ENCODE measurements around the gene APOL6.

APOL6 gene

GRCh38 chr22:35632935-35633334 is 15.3 kb upstream of the APOL6 start:
- H3K9me3 Mint-ChIP-seq, result no peaks in the 10 kb centered on the region
- H3K4me3 Mint-ChIP-seq, result no peak overlapping the region
- no peak for DNase-seq (ENCODE audit: low spot score in 2 of 2)
- H3K36me3 Mint-ChIP-seq (ENCODE audit: insufficient read depth), result no peaks in the 10 kb centered on the region
- H3K27me3 Mint-ChIP-seq, result no peaks in the 10 kb centered on the region
- H3K27ac Mint-ChIP-seq (ENCODE audit: low read depth), result peak overlapping the region; percentile 51
- ATAC-seq (replicated peaks; ENCODE audit: extremely low read depth, poor library complexity, severe bottlenecking), result no peak
- peaks cover 13% of the 10 kb centered on the region for H3K4me1 Mint-ChIP-seq

- no peak overlapping the region for H3K27ac Mint-ChIP-seq (ENCODE audit: low read depth)
- DNase-seq (ENCODE audit: low spot score in 2 of 2), result no peak
- H3K4me3 Mint-ChIP-seq, result no peak overlapping the region
- no peaks in the 10 kb centered on the region for H3K27me3 Mint-ChIP-seq
- no peak for ATAC-seq (replicated peaks; ENCODE audit: extremely low read depth, poor library complexity, severe bottlenecking)
- no peaks in the 10 kb centered on the region for H3K36me3 Mint-ChIP-seq (ENCODE audit: insufficient read depth)
- no peaks in the 10 kb centered on the region for H3K9me3 Mint-ChIP-seq
- H3K4me1 Mint-ChIP-seq, result peaks cover 13% of the 10 kb centered on the region
These were observed 14.7 kb upstream of the APOL6 start for GRCh38 chr22:35633520-35633919.

GRCh38 chr22:35634015-35634414 is 14.2 kb upstream of the APOL6 start:
- ATAC-seq (replicated peaks; ENCODE audit: extremely low read depth, poor library complexity, severe bottlenecking), result no peak

GRCh38 chr22:35634943-35635540 is 13.2 kb upstream of the APOL6 start:
- Mint-ChIP-seq H3K4me1 (peaks cover 5% of the 10 kb centered on the region), H3K27me3 (no peaks in the 10 kb centered on the region), H3K4me3 (no peak overlapping the region), H3K36me3 (ENCODE audit: insufficient read depth) (no peaks in the 10 kb centered on the region), H3K9me3 (no peaks in the 10 kb centered on the region), H3K27ac (ENCODE audit: low read depth) (peak overlapping the region; percentile 41)
- ATAC-seq (replicated peaks; ENCODE audit: extremely low read depth, poor library complexity, severe bottlenecking) (no peak), DNase-seq (ENCODE audit: low spot score in 2 of 2) (no peak)

More at GRCh38 chr22:35634015-35634414, 14.2 kb upstream of the APOL6 start:
- H3K4me1 Mint-ChIP-seq, result peaks cover 13% of the 10 kb centered on the region
- H3K36me3 Mint-ChIP-seq (ENCODE audit: insufficient read depth), result no peaks in the 10 kb centered on the region
- H3K9me3 Mint-ChIP-seq, result no peaks in the 10 kb centered on the region
- DNase-seq (ENCODE audit: low spot score in 2 of 2), result no peak
- no peak overlapping the region for H3K27ac Mint-ChIP-seq (ENCODE audit: low read depth)
- no peak overlapping the region for H3K4me3 Mint-ChIP-seq
- no peaks in the 10 kb centered on the region for H3K27me3 Mint-ChIP-seq

GRCh38 chr22:35637254-35637653 is 11.0 kb upstream of the APOL6 start:
- no peak for ATAC-seq (replicated peaks; ENCODE audit: extremely low read depth, poor library complexity, severe bottlenecking)
- no peaks in the 10 kb centered on the region for H3K9me3 Mint-ChIP-seq
- DNase-seq (ENCODE audit: low spot score in 2 of 2), result no peak
- no peaks in the 10 kb centered on the region for H3K27me3 Mint-ChIP-seq
- H3K36me3 Mint-ChIP-seq (ENCODE audit: insufficient read depth), result no peaks in the 10 kb centered on the region
- H3K4me3 Mint-ChIP-seq, result no peak overlapping the region
- peaks cover 4% of the 10 kb centered on the region for H3K4me1 Mint-ChIP-seq
- no peak overlapping the region for H3K27ac Mint-ChIP-seq (ENCODE audit: low read depth)

DNA sequence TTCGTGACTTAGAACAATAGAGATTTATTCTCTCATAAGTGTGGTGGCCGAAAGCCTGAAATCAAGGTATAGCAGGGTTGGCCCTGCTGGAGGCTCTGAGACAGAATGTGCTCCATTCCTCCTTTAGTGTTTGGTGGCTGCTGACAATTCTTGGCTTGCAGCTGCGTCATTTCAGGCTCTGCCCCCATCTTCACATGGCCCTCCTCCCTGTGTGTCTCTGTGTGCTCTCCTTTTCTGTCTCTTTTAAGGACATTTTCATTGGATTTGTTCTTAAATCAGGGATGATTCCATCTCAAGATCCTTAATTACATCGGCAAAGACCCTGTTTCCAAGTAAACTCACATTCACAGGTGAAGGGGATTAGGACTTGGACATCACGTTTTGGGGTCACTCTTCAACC is 10.2 kb upstream of the APOL6 start:
- H3K9me3 Mint-ChIP-seq, result no peaks in the 10 kb centered on the region
- peaks cover 3% of the 10 kb centered on the region for H3K4me1 Mint-ChIP-seq
- H3K27ac Mint-ChIP-seq (ENCODE audit: low read depth), result no peak overlapping the region
- DNase-seq (ENCODE audit: low spot score in 2 of 2) (no peak), ATAC-seq (replicated peaks; ENCODE audit: extremely low read depth, poor library complexity, severe bottlenecking) (no peak)
- no peak overlapping the region for H3K4me3 Mint-ChIP-seq
- no peaks in the 10 kb centered on the region for H3K36me3 Mint-ChIP-seq (ENCODE audit: insufficient read depth)
- no peaks in the 10 kb centered on the region for H3K27me3 Mint-ChIP-seq

DNA sequence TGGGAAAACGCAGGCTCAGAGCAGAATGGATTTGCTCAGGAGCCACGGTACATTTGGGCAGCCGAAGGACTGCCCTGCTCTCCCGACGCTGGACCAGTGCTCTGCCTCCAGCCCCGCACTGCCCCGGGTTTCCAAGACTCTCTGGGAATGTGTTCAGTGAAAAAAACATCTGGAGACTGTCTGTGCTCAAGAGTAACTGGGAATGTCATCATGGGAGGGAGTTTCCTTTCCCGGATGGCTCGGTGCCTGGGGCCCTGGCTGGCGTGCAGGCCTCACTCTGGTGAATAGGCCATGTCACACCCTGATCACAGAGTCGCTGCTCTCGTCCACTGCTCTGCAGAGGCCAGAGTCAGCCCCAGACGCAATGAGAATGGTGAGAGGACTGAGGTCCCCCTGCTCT is 9.8 kb upstream of the APOL6 start:
- no peaks in the 10 kb centered on the region for H3K4me1 Mint-ChIP-seq
- no peaks in the 10 kb centered on the region for H3K9me3 Mint-ChIP-seq
- no peak for DNase-seq (ENCODE audit: low spot score in 2 of 2)
- no peak overlapping the region for H3K27ac Mint-ChIP-seq (ENCODE audit: low read depth)
- no peaks in the 10 kb centered on the region for H3K27me3 Mint-ChIP-seq
- no peak for ATAC-seq (replicated peaks; ENCODE audit: extremely low read depth, poor library complexity, severe bottlenecking)
- no peak overlapping the region for H3K4me3 Mint-ChIP-seq
- H3K36me3 Mint-ChIP-seq (ENCODE audit: insufficient read depth), result no peaks in the 10 kb centered on the region

GRCh38 chr22:35641494-35642120 is 6.6 kb upstream of the APOL6 start:
- H3K36me3 Mint-ChIP-seq (ENCODE audit: insufficient read depth), result no peaks in the 10 kb centered on the region
- no peaks in the 10 kb centered on the region for H3K4me1 Mint-ChIP-seq
- no peak for DNase-seq (ENCODE audit: low spot score in 2 of 2)
- no peaks in the 10 kb centered on the region for H3K27me3 Mint-ChIP-seq
- H3K9me3 Mint-ChIP-seq, result no peaks in the 10 kb centered on the region
- no peak overlapping the region for H3K4me3 Mint-ChIP-seq
- H3K27ac Mint-ChIP-seq (ENCODE audit: low read depth), result no peak overlapping the region
- ATAC-seq (replicated peaks; ENCODE audit: extremely low read depth, poor library complexity, severe bottlenecking), result no peak

DNA sequence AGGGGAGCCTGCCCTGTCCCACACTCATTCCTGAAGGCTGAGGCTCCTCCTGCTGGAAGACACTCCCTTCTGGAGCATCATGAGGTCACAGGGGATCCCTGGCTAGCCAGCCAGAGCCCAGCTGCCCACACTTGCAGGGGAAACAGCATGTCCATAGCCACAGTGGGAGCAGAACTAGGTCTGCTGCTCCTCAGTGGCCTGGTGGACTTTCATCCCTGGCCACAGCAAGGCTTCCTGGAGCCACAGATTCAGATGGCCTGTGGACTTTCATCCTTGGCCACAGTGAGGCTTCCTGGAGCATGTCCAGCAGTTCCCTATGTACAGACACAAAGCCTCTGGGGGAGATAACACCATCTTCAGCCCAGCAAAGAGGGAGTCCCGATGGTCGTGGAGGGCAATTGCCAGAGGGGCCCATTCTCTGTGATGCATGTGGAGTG is 5.9 kb upstream of the APOL6 start:
- Mint-ChIP-seq H3K4me3 (no peak overlapping the region), H3K27me3 (no peaks in the 10 kb centered on the region), H3K27ac (ENCODE audit: low read depth) (no peak overlapping the region), H3K9me3 (no peaks in the 10 kb centered on the region), H3K36me3 (ENCODE audit: insufficient read depth) (no peaks in the 10 kb centered on the region), H3K4me1 (peaks cover 4% of the 10 kb centered on the region)
- DNase-seq (ENCODE audit: low spot score in 2 of 2), result no peak
- ATAC-seq (replicated peaks; ENCODE audit: extremely low read depth, poor library complexity, severe bottlenecking), result no peak

DNA sequence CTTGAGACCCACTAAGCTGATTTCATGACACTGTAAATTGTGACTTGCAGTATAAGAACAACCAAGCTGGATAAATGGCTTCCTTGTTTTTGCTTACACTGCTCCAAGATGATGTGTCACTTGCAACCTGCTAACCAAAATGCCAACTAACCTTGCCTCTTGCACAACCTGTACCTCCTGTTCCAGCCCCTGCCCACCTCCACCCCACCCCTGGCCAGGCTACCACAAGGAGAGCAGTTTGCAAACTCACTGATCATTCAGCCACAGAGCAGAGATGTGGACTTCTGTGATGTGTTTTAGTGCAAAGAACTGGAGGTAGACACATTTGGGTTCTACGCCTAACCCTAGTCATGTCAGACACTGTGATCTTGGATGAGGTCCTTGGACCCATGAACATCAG is 4.3 kb upstream of the APOL6 start:
- Mint-ChIP-seq H3K27ac (ENCODE audit: low read depth) (no peak overlapping the region), H3K27me3 (no peaks in the 10 kb centered on the region), H3K9me3 (no peaks in the 10 kb centered on the region), H3K4me3 (no peak overlapping the region), H3K36me3 (ENCODE audit: insufficient read depth) (peaks cover 11% of the 10 kb centered on the region), H3K4me1 (peaks cover 15% of the 10 kb centered on the region)
- ATAC-seq (replicated peaks; ENCODE audit: extremely low read depth, poor library complexity, severe bottlenecking) (no peak), DNase-seq (ENCODE audit: low spot score in 2 of 2) (no peak)

GRCh38 chr22:35645646-35646045 is 2.6 kb upstream of the APOL6 start:
- Mint-ChIP-seq H3K9me3 (no peaks in the 10 kb centered on the region), H3K27me3 (no peaks in the 10 kb centered on the region), H3K4me3 (no peak overlapping the region), H3K36me3 (ENCODE audit: insufficient read depth) (peaks cover 14% of the 10 kb centered on the region), H3K4me1 (peaks cover 31% of the 10 kb centered on the region), H3K27ac (ENCODE audit: low read depth) (no peak overlapping the region)
- ATAC-seq (replicated peaks; ENCODE audit: extremely low read depth, poor library complexity, severe bottlenecking), result no peak
- DNase-seq (ENCODE audit: low spot score in 2 of 2), result no peak

DNA sequence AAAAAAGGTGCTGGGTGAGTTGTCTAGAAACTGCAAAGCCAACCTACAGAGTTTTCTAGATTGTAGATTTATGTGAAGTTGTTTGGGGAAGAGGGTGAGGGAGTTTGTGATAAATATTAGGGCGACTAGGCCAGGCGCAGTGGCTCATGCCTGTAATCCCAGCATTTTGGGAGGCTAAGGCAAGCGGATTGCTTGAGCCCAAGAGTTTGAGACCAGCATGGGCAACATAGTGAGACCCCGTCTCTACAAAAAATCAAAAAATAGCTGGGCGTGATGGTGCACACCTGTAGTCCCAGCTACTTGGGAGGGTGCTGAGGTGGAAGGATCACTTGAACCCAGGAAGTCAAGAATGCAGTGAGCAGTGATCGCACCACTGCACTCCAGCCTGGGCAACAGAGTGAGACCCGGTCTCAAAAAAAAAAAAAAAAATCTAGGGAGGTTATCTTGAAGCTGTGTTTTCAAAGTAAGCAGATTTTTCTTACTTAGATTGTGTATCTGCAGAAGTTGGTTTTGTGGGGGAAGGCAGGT is 844 bp downstream of the APOL6 start:
- Mint-ChIP-seq H3K27me3 (no peaks in the 10 kb centered on the region), H3K4me3 (peak overlapping the region; percentile 100), H3K9me3 (no peaks in the 10 kb centered on the region), H3K36me3 (ENCODE audit: insufficient read depth) (peaks cover 18% of the 10 kb centered on the region), H3K27ac (ENCODE audit: low read depth) (peak overlapping the region; percentile 100), H3K4me1 (peaks cover 49% of the 10 kb centered on the region)
- DNase-seq (ENCODE audit: low spot score in 2 of 2), result no peak
- no peak for ATAC-seq (replicated peaks; ENCODE audit: extremely low read depth, poor library complexity, severe bottlenecking)

DNA sequence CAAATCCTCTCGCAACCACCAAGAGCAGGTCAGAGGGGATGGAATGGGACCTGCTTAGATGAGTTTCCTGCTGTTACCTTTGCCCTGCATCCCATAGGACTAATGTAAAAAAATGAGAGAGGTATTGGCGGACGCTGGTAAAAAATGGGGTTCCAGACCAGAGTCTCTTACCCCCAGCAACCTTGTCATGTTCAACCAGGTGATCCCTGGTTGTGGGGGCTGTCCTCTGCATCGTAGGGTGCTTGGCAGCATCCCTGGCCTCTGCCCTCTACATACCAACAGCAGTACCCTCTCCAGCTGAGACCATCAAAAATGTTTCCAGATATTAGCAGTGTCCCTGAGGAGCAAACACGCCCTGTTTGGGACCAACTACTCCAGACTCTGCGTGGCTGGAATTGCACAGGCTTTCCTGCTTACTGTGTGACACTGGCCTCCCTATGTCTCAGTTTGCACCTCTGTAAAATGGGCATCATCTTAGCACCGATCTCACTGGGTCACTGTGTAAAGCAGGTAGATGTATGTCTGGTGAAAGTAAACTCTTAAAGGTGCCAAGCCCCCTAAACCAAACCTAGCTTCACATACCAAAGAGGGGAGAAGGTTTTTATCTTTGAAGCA is 1.5 kb downstream of the APOL6 start:
- Mint-ChIP-seq H3K36me3 (ENCODE audit: insufficient read depth) (peaks cover 20% of the 10 kb centered on the region), H3K4me3 (peak overlapping the region; percentile 100), H3K4me1 (peaks cover 54% of the 10 kb centered on the region), H3K27ac (ENCODE audit: low read depth) (peak overlapping the region; percentile 100), H3K9me3 (no peaks in the 10 kb centered on the region), H3K27me3 (no peaks in the 10 kb centered on the region)
- DNase-seq (ENCODE audit: low spot score in 2 of 2), result no peak
- ATAC-seq (replicated peaks; ENCODE audit: extremely low read depth, poor library complexity, severe bottlenecking), result no peak

Measured in central memory CD8-positive, alpha-beta T cell (primary cell).